Activated CD4-positive, alpha-beta T cell treated with anti-CD3 and anti-CD28 coated beads, Interleukin-10, Interleukin-2, amounts not matched to agents 100 ng/mL and 50 ng/mL, durations not matched to agents 16 hours and 8 hours (primary cell): ENCODE measurements around the gene QPRT.
"Not testable (repeated sequence)": the region's sequence is repeated elsewhere in the genome, so short reads cannot be mapped to it uniquely, and the experiment has no call there.

Experiments used
- DNase-seq: peaks from one replicate; pipeline ENCODE4 v3.0.0-alpha.2; 2020

Gene QPRT

DNA sequence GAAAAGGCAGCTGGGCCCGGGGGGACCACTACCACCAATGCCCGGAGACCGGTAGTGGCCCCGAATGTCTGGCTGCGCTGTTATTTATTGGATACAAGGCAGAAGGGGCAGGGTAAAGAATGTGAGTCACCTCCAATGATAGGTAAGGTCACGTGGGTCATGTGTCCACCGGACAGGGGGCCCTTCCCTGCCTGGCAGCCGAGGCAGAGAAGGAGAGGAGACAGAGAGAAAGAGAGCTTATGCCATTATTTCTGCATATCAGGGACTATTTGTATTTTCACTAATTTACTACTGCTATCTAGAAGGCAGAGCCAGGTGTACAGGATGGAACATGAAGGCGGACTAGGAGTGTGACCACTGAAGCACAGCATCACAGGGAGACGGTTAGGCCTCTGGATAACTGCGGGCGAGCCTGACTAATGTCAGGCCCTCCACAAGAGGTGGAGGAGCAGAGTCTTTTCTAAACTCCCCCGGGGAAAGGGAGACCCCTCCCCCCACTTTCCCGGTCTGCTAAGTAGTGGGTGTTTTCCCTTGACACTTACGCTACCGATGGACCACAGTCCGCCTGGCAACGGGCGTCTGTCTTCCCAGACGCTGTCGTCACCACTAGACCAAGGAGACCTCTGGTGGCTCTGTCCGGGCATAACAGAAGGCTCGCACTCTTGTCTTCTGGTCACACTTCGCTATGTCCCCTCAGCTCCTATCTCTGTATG, 42.3 kb downstream of the QPRT start:
- DNase-seq: peak; percentile 52

GRCh38 chr16:29726845-29727377, 47.9 kb downstream of the QPRT start:
- DNase-seq: no peak

DNA sequence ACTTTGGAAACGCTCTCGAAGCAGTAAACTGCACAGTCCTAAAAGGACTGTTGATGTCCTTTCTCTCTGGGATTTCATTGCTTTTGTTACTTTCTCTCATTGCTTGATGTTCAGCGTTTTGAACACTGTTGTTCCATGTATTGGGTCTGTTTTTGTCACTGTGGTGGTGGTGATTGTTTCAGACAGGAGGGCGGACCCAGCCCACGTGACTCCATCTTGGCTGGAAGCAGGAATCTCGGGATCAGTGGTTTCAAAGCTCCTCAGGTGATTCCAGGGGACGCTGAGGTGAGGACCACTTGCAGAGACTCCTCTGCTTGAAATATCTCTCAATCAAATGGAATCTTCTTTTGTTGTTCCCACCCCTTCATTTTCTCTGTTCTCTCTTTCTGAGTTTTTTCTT, 48.5 kb downstream of the QPRT start:
- DNase-seq: no peak

DNA sequence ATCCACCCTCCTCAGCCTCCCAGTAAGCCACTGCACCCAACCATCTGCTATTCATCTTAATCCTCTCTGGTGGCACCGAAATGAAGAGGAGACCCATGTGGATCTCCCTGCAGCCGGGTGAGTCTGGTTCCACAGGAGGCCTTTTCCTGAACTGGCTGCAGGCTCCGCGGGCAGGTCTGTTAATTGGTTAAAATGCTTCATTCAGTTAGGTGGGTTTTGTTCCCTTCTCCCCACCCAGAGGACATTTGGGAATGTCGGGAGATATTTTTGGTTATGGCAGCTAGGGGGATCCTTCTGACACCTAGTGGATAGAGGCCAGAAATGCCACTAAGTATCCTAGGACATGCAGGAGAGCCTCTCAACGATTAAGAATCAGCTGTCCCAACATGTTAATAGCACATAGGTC, 50.1 kb downstream of the QPRT start:
- DNase-seq: no peak

DNA sequence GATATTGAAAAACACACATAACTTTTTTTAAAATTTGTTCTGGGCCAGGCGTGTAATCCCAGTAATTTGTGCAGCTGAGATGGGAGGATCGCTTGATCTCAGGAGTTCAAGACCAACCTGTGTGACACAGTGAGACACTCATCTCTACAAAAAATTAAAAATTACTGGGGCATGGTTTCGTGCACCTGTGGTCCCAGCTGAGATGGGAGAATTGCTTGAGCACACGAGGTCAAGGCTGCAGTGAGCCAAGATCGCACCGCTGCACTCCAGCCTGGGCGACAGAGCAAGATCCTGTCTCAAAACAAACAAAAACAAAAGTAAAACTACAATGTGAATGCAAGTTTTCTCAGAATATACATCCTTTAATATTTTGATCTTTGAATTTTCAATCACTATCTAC, 51.7 kb downstream of the QPRT start:
- DNase-seq: no peak

GRCh38 chr16:29731768-29732601, 53.0 kb downstream of the QPRT start:
- DNase-seq: peak; percentile 74

- no peak for DNase-seq
These were observed 55.8 kb downstream of the QPRT start for GRCh38 chr16:29734786-29735185.

DNA sequence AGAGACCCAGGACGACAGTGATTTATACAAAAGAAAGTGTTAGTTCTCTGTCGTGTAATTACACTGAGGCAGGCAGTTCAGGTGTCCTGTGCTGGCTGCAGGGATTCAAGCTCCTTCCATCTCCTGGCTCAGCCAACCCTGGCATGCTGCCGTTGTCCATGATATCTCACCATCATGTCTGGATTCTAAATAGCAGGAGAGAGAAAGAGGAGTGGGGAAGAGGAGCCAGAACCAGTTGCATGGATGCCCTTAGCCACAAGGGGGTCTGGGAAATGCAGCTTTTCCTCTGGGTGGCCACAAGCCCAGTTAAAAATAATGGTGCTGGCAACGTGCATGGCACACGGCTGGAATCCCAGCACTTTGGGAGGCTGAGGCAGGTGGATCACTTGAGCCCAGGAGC, 57.1 kb downstream of the QPRT start:
- no peak for DNase-seq

- DNase-seq: no peak
These were observed 57.8 kb downstream of the QPRT start for GRCh38 chr16:29736764-29737163.

DNA sequence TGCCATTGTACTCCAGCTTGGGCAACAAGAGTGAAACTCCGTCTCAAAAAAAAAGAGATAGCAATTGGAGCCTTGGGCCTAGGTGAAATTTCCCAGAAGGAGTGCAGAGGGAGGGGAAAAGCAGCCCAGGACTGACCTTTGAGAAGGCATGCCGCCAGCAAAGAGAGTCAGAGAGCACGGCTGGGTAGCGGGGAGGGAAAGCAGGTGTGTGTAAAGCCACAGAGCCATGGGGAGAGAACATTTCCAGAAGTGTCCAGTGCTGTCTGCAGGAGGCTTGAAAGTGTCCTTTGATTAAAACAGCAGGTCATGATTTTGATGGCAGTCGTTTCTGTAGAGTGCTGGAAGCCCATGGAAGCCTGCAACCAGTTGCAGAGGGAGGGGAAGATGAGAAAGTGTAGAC, 58.7 kb downstream of the QPRT start:
- DNase-seq: no peak

DNA sequence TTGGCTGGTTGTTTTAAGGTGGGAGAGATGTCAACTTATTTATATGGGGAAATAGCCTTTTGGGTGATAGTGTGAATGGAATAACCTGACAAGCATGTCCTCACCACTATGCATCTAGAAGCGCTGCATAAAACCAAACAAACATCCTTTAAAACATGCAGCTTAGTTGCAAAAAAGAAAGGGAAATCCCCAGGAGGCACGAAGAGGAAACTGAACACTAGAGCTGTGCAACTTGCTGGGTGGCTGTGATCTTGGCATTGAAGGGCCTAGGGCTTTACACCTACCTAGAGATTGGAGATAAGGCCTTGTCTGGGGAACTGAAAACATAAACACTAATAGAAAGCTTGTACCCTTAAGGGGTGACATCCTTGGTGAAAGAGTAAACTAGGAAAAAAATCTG, 59.5 kb downstream of the QPRT start:
- DNase-seq: peak; percentile 74

DNA sequence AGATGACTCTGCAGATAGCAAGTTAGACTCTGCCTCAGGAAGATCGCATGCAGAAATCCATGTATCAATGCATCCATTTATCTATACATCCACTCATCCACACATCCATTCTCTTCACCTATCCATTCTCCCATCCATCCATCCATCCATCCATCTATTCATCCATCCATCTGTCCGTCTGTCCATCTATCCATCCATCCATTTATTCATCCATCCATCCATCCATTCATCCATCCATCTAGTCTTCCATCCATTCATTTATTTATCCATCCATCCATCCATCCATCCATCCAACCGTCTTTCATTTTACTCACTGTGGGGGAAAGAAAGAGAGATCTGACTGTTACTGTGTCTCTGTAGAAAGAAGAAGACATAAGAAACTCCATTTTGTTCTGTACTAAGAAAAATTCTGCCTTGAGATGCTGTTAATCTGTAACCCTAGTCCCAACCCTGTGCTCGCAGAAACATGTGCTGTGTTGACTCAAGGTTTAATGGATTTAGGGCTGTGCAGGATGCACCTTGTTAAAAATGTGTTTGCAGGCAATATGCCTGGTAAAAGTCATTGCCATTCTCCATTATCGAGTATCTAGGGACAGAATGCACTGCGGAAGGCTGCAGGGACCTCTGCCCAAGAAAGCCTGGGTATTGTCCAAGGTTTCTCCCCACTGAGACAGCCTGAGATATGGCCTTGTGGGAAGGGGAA, 61.1 kb downstream of the QPRT start:
- DNase-seq: not testable (repeated sequence)

DNA sequence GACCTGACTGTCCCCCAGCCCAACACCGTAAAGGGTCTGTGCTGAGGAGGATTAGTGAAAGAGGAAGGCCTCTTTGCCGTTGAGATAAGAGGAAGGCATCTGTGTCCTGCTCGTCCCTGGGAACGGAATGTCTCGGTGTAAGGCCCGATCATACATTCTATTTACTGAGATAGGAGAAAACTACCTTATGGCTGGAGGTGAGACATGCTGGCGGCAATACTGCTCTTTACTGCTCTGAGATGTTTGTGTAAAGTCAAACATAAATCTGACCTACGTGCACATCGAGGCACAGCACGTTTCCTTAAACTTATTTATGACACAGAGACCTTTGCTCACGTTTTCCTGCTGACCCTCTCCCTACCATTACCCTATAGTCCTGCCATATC, 61.6 kb downstream of the QPRT start:
- not testable (repeated sequence) for DNase-seq

DNA sequence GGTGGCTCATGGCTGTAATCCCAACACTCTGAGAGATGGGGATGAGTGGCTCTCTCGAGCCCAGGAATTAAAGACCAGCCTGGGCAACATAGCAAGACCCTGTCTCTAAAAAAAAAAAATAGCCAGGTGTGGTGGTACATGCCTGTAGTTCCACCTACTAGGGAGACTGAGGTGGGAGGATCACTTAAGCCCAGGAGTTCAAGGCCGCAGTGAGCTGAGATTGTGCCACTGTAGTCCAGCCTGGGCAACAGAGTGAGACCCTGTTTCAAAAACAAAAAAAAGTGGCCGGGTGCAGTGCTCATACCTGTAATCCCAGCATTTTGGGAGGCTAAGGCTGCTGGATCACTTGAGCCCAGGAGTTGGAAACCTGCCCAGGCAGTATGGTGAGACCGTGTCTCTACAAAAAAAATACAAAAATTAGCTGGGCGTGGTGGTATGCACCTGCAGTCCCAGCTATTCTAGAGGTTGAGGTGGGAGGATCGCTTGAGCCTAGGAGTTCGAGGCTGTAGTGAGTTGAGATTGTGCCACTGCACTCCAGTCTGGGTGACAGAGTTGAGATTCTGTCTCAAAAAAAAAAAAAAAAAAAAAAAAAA, 63.8 kb downstream of the QPRT start:
- DNase-seq: no peak

DNA sequence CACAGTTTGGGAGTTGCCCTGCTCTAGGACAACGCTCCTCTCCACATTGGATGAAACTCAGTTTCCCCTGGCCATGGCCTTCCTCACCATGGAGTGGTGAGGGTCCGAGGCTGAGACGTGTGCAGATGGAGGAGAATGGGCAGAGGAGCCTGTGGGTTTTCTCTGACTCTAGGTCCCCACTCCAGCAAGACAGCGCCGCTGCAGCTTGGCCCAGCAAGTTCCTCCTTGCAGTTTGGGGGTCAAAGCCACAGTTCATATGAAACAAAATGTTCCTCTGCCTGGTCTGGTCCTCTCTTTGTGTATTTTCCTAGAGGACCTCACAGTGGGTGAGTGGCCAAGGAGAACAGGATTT, 64.5 kb downstream of the QPRT start:
- no peak for DNase-seq

GRCh38 chr16:29743827-29744531, 65.0 kb downstream of the QPRT start:
- DNase-seq: peak; percentile 10

- no peak for DNase-seq
These were observed 65.6 kb downstream of the QPRT start for GRCh38 chr16:29744541-29745101.

DNA sequence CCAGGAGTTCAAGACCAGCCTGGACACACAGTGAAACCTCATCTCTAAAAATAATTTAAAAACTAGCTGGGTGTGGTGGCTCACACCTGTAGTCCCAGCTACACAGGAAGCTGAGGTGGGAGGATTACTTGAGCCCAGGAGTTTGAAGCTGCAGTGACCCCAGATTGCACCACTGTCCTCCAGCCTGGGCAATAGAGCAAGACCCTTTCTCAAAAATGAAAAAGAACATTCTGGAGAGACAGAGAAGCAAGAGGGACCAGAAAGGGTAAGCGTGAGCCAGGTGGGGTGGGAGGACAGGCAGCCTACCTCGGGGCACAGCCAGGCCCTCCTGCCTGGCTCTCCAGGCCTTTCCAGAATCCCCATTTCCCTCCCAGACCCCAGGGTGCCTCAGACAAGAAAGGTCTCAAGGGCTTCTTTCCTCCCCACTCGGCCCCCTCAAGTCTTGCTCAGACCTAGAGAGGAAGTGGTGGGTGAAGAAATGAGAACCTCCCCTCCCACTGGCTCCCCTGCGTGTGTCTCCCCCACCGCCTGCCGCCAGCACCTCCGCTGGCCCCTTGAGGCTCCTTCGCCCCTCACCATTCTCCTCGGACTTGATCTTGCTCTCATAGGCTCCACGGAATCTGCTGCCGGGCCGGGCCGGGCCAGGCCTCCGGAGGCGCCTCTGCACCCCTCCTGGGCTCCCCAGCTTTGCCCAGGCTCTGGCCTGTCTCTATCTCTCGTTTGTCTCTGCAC, 66.3 kb downstream of the QPRT start:
- peak; percentile 70 for DNase-seq

DNA sequence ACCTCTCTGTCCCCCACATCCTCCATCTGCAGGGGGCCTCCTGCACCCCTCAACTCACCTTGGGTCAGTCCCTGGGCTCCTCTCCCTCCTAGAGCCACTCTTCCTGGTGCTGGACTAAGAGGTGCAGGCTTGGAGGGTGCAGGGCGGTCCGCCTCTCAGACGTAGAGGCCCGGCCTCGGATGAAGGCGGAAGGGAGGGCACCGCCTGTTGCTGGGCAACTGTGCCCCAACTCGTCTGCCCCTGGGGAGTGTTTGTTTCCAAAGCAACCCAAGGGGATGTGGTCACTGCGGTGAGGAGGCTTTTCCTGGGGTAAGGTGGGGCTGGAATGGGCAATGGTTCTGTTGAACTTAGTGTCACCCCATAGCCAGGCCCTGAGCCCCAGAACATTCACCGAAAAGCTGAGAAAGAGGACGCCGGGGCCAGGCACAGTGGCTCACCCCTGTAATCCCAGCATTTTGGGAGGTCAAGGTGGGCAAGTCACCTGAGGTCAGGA, 66.9 kb downstream of the QPRT start, which contains the start of gene C16orf54:
C16orf54 (minus strand) TSS at position 138 of the 493 bp plus-strand sequence. CDS start 1,039 bp downstream, outside the sequence.
- peak; percentile 95 for DNase-seq

- not testable (repeated sequence) for DNase-seq
These were observed 67.5 kb downstream of the QPRT start for GRCh38 chr16:29746518-29746917.
